GM12878 (cell line): ENCODE results near the gene MEMO1. TPM values are rescaled to one million over a fixed set of nuclear protein-coding genes. Genes with fewer than 3 reads are reported as not detected.

ENCODE experiments used
- ATAC-seq: fragments of 200-7000 bp; cut with Tn5 transposase; 3 replicates; pipeline ENCODE4 v1.9.1; 2020; ENCODE audit warnings: mild to moderate bottlenecking, moderate library complexity
- BruUV-seq: library from RNA; stranded (reverse); fragments of 400-500 nt; replicated peaks from 2 replicates; lab custom pipeline; 2021; lab: Mats Ljungman, UMichigan
- CTCF ChIA-PET: fragments of 300-600 bp; sonication (Branson Sonifier 250); formaldehyde crosslinking; extraction: SDS; loops from one replicate; lab custom pipeline; 2021; ENCODE audit warnings: inconsistent platforms; lab: Yijun Ruan, JAX
- POLR2A ChIA-PET: fragments of 350-600 bp; formaldehyde crosslinking; extraction: SDS; loops from one replicate; lab custom pipeline; 2021; ENCODE audit warnings: inconsistent platforms; lab: Charles Lee
- RAD21 ChIA-PET: fragments of 300-600 bp; sonication (Branson Sonifier 250); formaldehyde crosslinking; loops from one replicate; lab custom pipeline; 2023; ENCODE audit warnings: antibody characterized with exemption; ENCODE audit not compliant: unreplicated experiment; lab: Charles Lee
- SMC1A ChIA-PET: fragments of 300-600 bp; sonication (Branson Sonifier 250); formaldehyde crosslinking; loops from one replicate; lab custom pipeline; 2023; ENCODE audit not compliant: unreplicated experiment, uncharacterized antibody; lab: Charles Lee
- DNase-seq: peaks from one replicate; pipeline ENCODE4 v3.0.0-alpha.2; 2011; ENCODE audit warnings: low read depth, low spot score
- FAIRE-seq: peaks from 3 replicates; lab custom pipeline; 2011; peaks lifted over from hg19 to GRCh38; lab: Jason Lieb, UNC
- H2AFZ ChIP-seq: 2 replicates; pipeline ENCODE4 v1.6.0; 2011; ENCODE audit warnings: low read depth, low read length, control low read depth; ENCODE audit not compliant: control insufficient read depth
- H3K27ac ChIP-seq: 2 replicates; pipeline ENCODE4 v1.5.1; 2011; ENCODE audit warnings: control low read depth; ENCODE audit not compliant: control insufficient read depth, insufficient read depth
- H3K27me3 ChIP-seq, 2 experiments: replicated peaks in 1 of 2; 2 replicates each; pipeline versions ENCODE4 v1.6.0 to v1.6.1; 2011; ENCODE audit warnings: low read length in 1 of 2; ENCODE audit not compliant: control insufficient read depth in 2 of 2, insufficient read depth in 2 of 2
- H3K36me3 ChIP-seq, 2 experiments: 2 replicates each; pipeline ENCODE4 v1.5.1; 2011; ENCODE audit warnings: low read length in 1 of 2; ENCODE audit not compliant: control insufficient read depth in 2 of 2, insufficient read depth in 2 of 2
- H3K4me1 ChIP-seq: 2 replicates; pipeline ENCODE4 v1.6.1; 2011; ENCODE audit warnings: mild to moderate bottlenecking, low read length, moderate library complexity, mixed read lengths; ENCODE audit not compliant: control insufficient read depth, insufficient read depth
- H3K4me2 ChIP-seq: 2 replicates; pipeline ENCODE4 v1.6.0; 2011; ENCODE audit warnings: control low read depth; ENCODE audit not compliant: control insufficient read depth, insufficient read depth
- H3K4me3 ChIP-seq: fragments of 200-600 bp; sonication (generic); 2 replicates; pipeline ENCODE4 v1.5.1; 2016
- H3K79me2 ChIP-seq: 2 replicates; pipeline ENCODE4 v1.6.0; 2011; ENCODE audit warnings: low read length; ENCODE audit not compliant: control insufficient read depth, insufficient read depth
- H3K9ac ChIP-seq: 2 replicates; pipeline ENCODE4 v1.8.0; 2011; ENCODE audit warnings: low read length, control low read depth, mixed read lengths; ENCODE audit not compliant: control insufficient read depth, insufficient read depth
- H3K9me3 ChIP-seq: replicated peaks from 3 replicates; pipeline ENCODE4 v1.5.1; 2011; ENCODE audit warnings: mild to moderate bottlenecking, low read length; ENCODE audit not compliant: control insufficient read depth, insufficient read depth
- H4K20me1 ChIP-seq: 2 replicates; pipeline ENCODE4 v1.6.0; 2011; ENCODE audit not compliant: control insufficient read depth, insufficient read depth
- BHLHE40 ChIP-seq, 2 experiments: fragments of 450-650 bp in 1 of 2; IDR thresholded peaks; 2 replicates each; pipeline ENCODE4 v1.6.1; 2011 to 2017; ENCODE audit warnings: low read depth in 2 of 2, borderline replicate concordance in 1 of 2, improper control_type of control experiment in 1 of 2, low read length in 1 of 2, mild to moderate bottlenecking in 1 of 2
- CHD2 ChIP-seq: IDR thresholded peaks from 2 replicates; pipeline ENCODE4 v1.6.1; 2011; ENCODE audit warnings: low read depth, low read length, improper control_type of control experiment, borderline replicate concordance
- EED ChIP-seq: sonication (generic); IDR thresholded peaks from 2 replicates; pipeline ENCODE4 v1.6.1; 2016; ENCODE audit warnings: antibody characterized with exemption, low read depth
- ELK1 ChIP-seq: IDR thresholded peaks from 2 replicates; pipeline ENCODE4 v1.6.1; 2012; ENCODE audit warnings: low read depth, low read length, improper control_type of control experiment
- RELB ChIP-seq: fragments of 450-650 bp; IDR thresholded peaks from 2 replicates; pipeline ENCODE4 v1.6.1; 2017; ENCODE audit warnings: low read depth, mild to moderate bottlenecking, moderate library complexity
- RUNX3 ChIP-seq: IDR thresholded peaks from 2 replicates; pipeline ENCODE4 v1.6.1; 2012; ENCODE audit warnings: low read length, inconsistent platforms
- ZSCAN29 ChIP-seq: fragments of 450-650 bp; IDR thresholded peaks from 2 replicates; pipeline ENCODE4 v1.6.1; 2017; ENCODE audit warnings: mild to moderate bottlenecking, moderate library complexity
- WGBS: methylation state at CpG from one replicate; pipeline ENCODE4 v1.1.6; 2016; ENCODE audit warnings: low lambda C conversion rate; ENCODE audit not compliant: insufficient replicate concordance, insufficient coverage; ENCODE audit errors: missing lambda C conversion rate; 5-methylcytosine and 5-hydroxymethylcytosine counted together
- in situ Hi-C: fragments of 300-500 bp; cut with MboI; formaldehyde crosslinking; loops from 9 replicates; pipeline ENCODE4 v1.14.3; 2018; ENCODE audit warnings: mixed read lengths
- intact Hi-C: fragments of 100-400 bp; cut with micrococcal nuclease; formaldehyde crosslinking; loops from one replicate; pipeline ENCODE4 v1.14.2; 2022; ENCODE audit not compliant: unreplicated experiment
- polyA plus RNA-seq, 11 experiments: library from polyadenylated mRNA; depleted of rRNA in 4 of 11; unstranded in 6 of 11; stranded (reverse) in 5 of 11; fragments of >200 nt; fragmentation: Nextera tagmentation in 4 of 11; fragmentation: Illumina TruSeq in 1 of 11; extraction: Ambion mirVana in 4 of 11; extraction: Trizol in 1 of 11; gene quantifications; 1 replicate in 1 of 11; 2 replicates in 10 of 11; pipeline versions ENCODE4 v1.2.1 to v1.2.3, GENCODE V29; 2011 to 2016; ENCODE audit warnings: inconsistent platforms in 2 of 11, missing spikeins in 2 of 11, low read depth in 1 of 11
- total RNA-seq, 4 experiments: library from RNA; depleted of rRNA in 3 of 4; stranded (reverse); fragments of >200 nt in 3 of 4; fragmentation: Illumina TruSeq in 1 of 4; extraction: Trizol in 1 of 4; gene quantifications; 2 replicates each; pipeline versions ENCODE4 v1.2.1 to v1.2.3, GENCODE V29; 2013 to 2021
- TF ChIP-seq, protein P1 (sequence below): fragments of 150-350 bp; IDR thresholded peaks from 2 replicates; pipeline ENCODE4 v1.6.1; 2016; ENCODE audit warnings: low read depth, low read length

MEMO1 gene
- total and polyA plus RNA-seq, 10 of the 15 experiments (the other 5 are each of a cell fraction or from before 2014, with no cell fraction given): 39.8 to 99.1 (median 72.2) TPM

GRCh38 chr2:31979956-31980355, 30.9 kb downstream of the MEMO1 start (continued):
- TF ChIP-seq, protein P1, sequence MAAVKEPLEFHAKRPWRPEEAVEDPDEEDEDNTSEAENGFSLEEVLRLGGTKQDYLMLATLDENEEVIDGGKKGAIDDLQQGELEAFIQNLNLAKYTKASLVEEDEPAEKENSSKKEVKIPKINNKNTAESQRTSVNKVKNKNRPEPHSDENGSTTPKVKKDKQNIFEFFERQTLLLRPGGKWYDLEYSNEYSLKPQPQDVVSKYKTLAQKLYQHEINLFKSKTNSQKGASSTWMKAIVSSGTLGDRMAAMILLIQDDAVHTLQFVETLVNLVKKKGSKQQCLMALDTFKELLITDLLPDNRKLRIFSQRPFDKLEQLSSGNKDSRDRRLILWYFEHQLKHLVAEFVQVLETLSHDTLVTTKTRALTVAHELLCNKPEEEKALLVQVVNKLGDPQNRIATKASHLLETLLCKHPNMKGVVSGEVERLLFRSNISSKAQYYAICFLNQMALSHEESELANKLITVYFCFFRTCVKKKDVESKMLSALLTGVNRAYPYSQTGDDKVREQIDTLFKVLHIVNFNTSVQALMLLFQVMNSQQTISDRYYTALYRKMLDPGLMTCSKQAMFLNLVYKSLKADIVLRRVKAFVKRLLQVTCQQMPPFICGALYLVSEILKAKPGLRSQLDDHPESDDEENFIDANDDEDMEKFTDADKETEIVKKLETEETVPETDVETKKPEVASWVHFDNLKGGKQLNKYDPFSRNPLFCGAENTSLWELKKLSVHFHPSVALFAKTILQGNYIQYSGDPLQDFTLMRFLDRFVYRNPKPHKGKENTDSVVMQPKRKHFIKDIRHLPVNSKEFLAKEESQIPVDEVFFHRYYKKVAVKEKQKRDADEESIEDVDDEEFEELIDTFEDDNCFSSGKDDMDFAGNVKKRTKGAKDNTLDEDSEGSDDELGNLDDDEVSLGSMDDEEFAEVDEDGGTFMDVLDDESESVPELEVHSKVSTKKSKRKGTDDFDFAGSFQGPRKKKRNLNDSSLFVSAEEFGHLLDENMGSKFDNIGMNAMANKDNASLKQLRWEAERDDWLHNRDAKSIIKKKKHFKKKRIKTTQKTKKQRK: no peak

DNA sequence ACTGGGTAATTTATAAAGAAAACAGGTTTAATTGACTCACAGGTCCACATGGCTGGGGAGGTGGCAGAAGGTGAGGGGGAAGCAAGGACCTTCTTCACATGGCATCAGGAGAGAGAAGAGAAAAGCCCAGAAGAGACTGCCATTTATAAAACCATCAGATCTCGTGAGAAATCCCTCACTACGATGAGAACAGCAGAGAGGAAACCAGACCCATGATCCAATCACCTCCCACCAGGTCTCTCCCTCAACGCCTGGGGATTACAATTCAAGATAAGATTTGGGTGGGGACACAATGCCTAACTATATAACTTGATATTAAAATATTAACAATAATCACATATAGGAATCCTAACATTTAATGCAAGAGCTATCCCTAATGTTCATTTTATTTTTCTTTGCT, 31.8 kb downstream of the MEMO1 start:
- H3K36me3 ChIP-seq: no peaks in the 10 kb centered on the region; a peak in 3 of 4 replicates
- in situ Hi-C loops: no loop called here
- H2AFZ ChIP-seq: no peak overlapping the region
- H3K9me3 ChIP-seq: peaks cover 4% of the 10 kb centered on the region
- H3K27ac ChIP-seq: no peak overlapping the region
- POLR2A ChIA-PET: interaction anchor here (1.9 kb wide), 1 partner anchor 24 kb away, joined by 4 read pairs; no protein-coding TSS in a partner anchor
- H3K9ac ChIP-seq: no peak overlapping the region
- no peaks in the 10 kb centered on the region for H3K27me3 ChIP-seq
- WGBS: 86% methylated on average over 3 of the region's 3 CpGs
- FAIRE-seq: no peak
- TF ChIP-seq ELK1 (no peak), RELB (no peak), RUNX3 (no peak), EED (no peak), BHLHE40 (IDR thresholded peaks at IDR 0.05; ENCODE audit: borderline replicate concordance in 1 of 2, low read depth in 2 of 2, low read length in 1 of 2) (no peak), CHD2 (no peak), ZSCAN29 (no peak)
- TF ChIP-seq, all 136 proteins: peak for 0
- BruUV-seq: no TSS peak
- peaks cover 17% of the 10 kb centered on the region for H3K4me1 ChIP-seq
- SMC1A ChIA-PET: interaction anchor here (1.0 kb wide), 1 partner anchor 30 kb away, joined by 3 read pairs; no protein-coding TSS in a partner anchor
- no peak overlapping the region for H3K4me3 ChIP-seq
- H3K79me2 ChIP-seq: peaks cover 81% of the 10 kb centered on the region
- intact Hi-C loops: no loop called here
- no peak overlapping the region for H3K4me2 ChIP-seq
- ATAC-seq (no peak), DNase-seq (no peak)
- RAD21 ChIA-PET: no interaction called here
- no peaks in the 10 kb centered on the region for H4K20me1 ChIP-seq
- CTCF ChIA-PET: interaction anchor here (0.7 kb wide), 1 partner anchor 19 kb away, joined by 4 read pairs; no protein-coding TSS in a partner anchor
